Measurements from ENCODE around the gene RAP1GAP2.

DNA sequence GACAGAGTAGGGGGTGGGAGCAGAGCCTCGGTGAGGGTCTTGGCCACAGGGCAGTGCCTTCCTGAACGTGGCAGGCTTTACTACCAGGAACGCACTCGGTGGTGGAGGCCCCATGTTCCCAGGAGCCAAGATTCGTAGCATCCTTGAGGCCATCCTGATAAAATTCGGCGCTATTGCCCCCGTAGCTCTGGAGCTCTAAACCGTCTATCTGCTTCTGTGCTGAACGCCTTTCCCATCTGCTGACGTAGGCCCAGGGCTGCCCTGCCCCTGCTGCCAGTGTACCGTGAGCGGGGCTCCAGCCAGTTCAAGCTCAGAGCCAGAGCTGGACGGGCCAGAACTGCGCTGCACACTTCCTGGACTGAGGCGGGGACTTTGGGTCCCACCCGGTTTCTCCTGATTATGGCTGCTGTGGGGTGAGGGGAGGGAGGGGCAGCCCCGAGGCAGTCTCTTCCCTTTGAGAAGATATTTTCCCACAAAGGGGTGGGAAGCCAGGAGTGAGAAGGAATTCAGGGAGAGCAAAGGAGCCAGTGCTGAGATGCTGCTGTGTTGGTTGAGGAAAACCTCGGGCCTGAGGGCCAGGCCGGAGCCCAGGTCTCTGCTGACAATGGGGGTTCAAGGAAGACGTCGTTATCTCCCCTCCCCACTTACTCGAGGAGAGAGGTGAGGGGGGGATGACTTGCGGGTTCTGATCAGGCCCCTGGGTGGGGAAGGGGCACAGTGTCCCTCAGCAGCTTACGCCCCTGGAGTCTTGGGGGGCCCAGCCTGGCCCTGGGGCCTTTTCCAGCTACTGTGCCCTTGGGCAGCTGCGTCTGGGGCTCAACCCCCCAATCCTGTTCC, 237.7 kb downstream of the RAP1GAP2 start:
- TF ChIP-seq CTCF (IDR thresholded peaks at IDR 0.05) (no peak), POLR2AphosphoS5 (IDR thresholded peaks at IDR 0.05; ENCODE audit: insufficient read depth in 1 of 2, low read depth in 1 of 2) (no peak), POLR2A (IDR thresholded peaks at IDR 0.05) (no peak)
